H1 (cell line): Measurements from ENCODE around the gene MITF. TPM values are rescaled to one million over a fixed set of nuclear protein-coding genes. Genes with fewer than 3 reads are reported as not detected.

ENCODE experiments used
- CTCF ChIA-PET: fragments of 300-600 bp; sonication (Branson Sonifier 250); formaldehyde crosslinking; loops from one replicate; lab custom pipeline; 2021; ENCODE audit not compliant: partially characterized antibody; lab: Charles Lee
- POLR2A ChIA-PET: fragments of 300-600 bp; sonication (Branson Sonifier 250); formaldehyde crosslinking; loops from one replicate; lab custom pipeline; 2021; ENCODE audit warnings: inconsistent platforms; ENCODE audit not compliant: partially characterized antibody; lab: Charles Lee
- DNase-seq, 2 experiments: peaks; one replicate each; pipeline versions ENCODE4 v3.0.0 to v3.0.0-alpha.2; 2010 to 2022; ENCODE audit warnings: low spot score in 2 of 2, low read depth in 1 of 2, mixed read lengths in 1 of 2
- FAIRE-seq: peaks from 2 replicates; lab custom pipeline; 2011; peaks lifted over from hg19 to GRCh38; lab: Jason Lieb, UNC
- H2AFZ ChIP-seq: 2 replicates; pipeline ENCODE4 v1.8.1; 2012; ENCODE audit warnings: low read length, inconsistent platforms
- H2AK5ac ChIP-seq: 2 replicates; pipeline ENCODE4 v1.6.1; 2013; ENCODE audit warnings: low read depth, low read length
- H2BK120ac ChIP-seq: replicated peaks from 2 replicates; pipeline ENCODE3; 2013; ENCODE audit warnings: low read depth, low read length, inconsistent platforms
- H2BK12ac ChIP-seq: 2 replicates; pipeline ENCODE4 v1.6.1; 2013; ENCODE audit warnings: low read depth, low read length
- H2BK15ac ChIP-seq: 2 replicates; pipeline ENCODE4 v1.6.1; 2013; ENCODE audit warnings: low read length
- H2BK20ac ChIP-seq: 2 replicates; pipeline ENCODE4 v1.6.1; 2013; ENCODE audit warnings: low read length
- H2BK5ac ChIP-seq: 2 replicates; pipeline ENCODE4 v1.6.1; 2013; ENCODE audit warnings: low read depth, low read length
- H3K14ac ChIP-seq: 2 replicates; pipeline ENCODE4 v1.6.1; 2013; ENCODE audit warnings: inconsistent platforms; ENCODE audit not compliant: insufficient read length
- H3K18ac ChIP-seq: 2 replicates; pipeline ENCODE4 v1.6.1; 2013; ENCODE audit warnings: low read length; ENCODE audit errors: extremely low read depth
- H3K23ac ChIP-seq: 2 replicates; pipeline ENCODE4 v1.6.1; 2013; ENCODE audit warnings: inconsistent platforms; ENCODE audit not compliant: insufficient read length
- H3K23me2 ChIP-seq: 2 replicates; pipeline ENCODE4 v1.6.1; 2013; ENCODE audit warnings: low read depth, low read length
- H3K27ac ChIP-seq: 2 replicates; pipeline ENCODE4 v1.6.1; 2011; ENCODE audit warnings: low read depth, low read length, inconsistent platforms
- H3K27me3 ChIP-seq, 4 experiments: replicated peaks in 1 of 4; 1 replicate in 1 of 4; 2 replicates in 3 of 4; pipeline versions ENCODE4 v1.6.1 to v1.8.1; 2011 to 2013; ENCODE audit warnings: low read length in 3 of 4, mild to moderate bottlenecking in 3 of 4, inconsistent platforms in 2 of 4, mixed read lengths in 2 of 4, moderate library complexity in 1 of 4; ENCODE audit not compliant: control insufficient read depth in 3 of 4, insufficient read depth in 3 of 4; ENCODE audit errors: extremely low read depth in 1 of 4
- H3K36me3 ChIP-seq, 4 experiments: 2 replicates each; pipeline versions ENCODE4 v1.6.1 to v1.8.1; 2011 to 2013; ENCODE audit warnings: mild to moderate bottlenecking in 4 of 4, low read length in 3 of 4, moderate library complexity in 2 of 4, control low read depth in 1 of 4, inconsistent platforms in 1 of 4; ENCODE audit not compliant: insufficient read depth in 4 of 4, control insufficient read depth in 2 of 4
- H3K4ac ChIP-seq: replicated peaks from 2 replicates; pipeline ENCODE3; 2013; ENCODE audit warnings: low read length, low read depth, mixed read lengths, inconsistent platforms; ENCODE audit not compliant: insufficient read length
- H3K4me1 ChIP-seq, 4 experiments: replicated peaks in 1 of 4; 1 replicate in 1 of 4; 2 replicates in 3 of 4; pipeline versions ENCODE4 v1.6.1 to v1.8.1; 2011 to 2013; ENCODE audit warnings: low read length in 3 of 4, inconsistent platforms in 2 of 4, mixed read lengths in 1 of 4; ENCODE audit not compliant: insufficient read depth in 4 of 4, control insufficient read depth in 3 of 4
- H3K4me2 ChIP-seq, 2 experiments: 2 replicates each; pipeline versions ENCODE4 v1.6.1 to v1.8.1; 2011 to 2013; ENCODE audit warnings: low read depth in 2 of 2, low read length in 2 of 2, control low read depth in 1 of 2, inconsistent platforms in 1 of 2, mild to moderate bottlenecking in 1 of 2; ENCODE audit not compliant: insufficient read depth in 1 of 2
- H3K4me3 ChIP-seq, 4 experiments: fragments of 200-600, 300-600 bp in 1 of 4; sonication (generic), shearing (Covaris generic), sonication (Bioruptor Twin) in 1 of 4; 2 replicates each; pipeline versions ENCODE4 v1.5.1 to v1.8.1; 2011 to 2016; ENCODE audit warnings: low read length in 4 of 4, low read depth in 3 of 4, control low read depth in 2 of 4, inconsistent platforms in 2 of 4, mild to moderate bottlenecking in 2 of 4, mixed read lengths in 1 of 4, moderate library complexity in 1 of 4; ENCODE audit not compliant: insufficient read depth in 2 of 4; ENCODE audit errors: extremely low read depth in 1 of 4
- H3K56ac ChIP-seq: replicated peaks from 2 replicates; pipeline ENCODE3; 2013; ENCODE audit warnings: low read depth, mild to moderate bottlenecking, mixed read lengths, low read length, inconsistent platforms; ENCODE audit not compliant: insufficient read length
- H3K79me1 ChIP-seq: 2 replicates; pipeline ENCODE4 v1.6.1; 2013; ENCODE audit warnings: low read depth, low read length, control low read depth
- H3K79me2 ChIP-seq, 2 experiments: 2 replicates each; pipeline versions ENCODE4 v1.6.1 to v1.8.1; 2012 to 2013; ENCODE audit warnings: low read length in 2 of 2, mild to moderate bottlenecking in 2 of 2, inconsistent platforms in 1 of 2; ENCODE audit not compliant: insufficient read depth in 2 of 2, control insufficient read depth in 1 of 2
- H3K9ac ChIP-seq, 4 experiments: replicated peaks in 1 of 4; 1 replicate in 1 of 4; 2 replicates in 3 of 4; pipeline versions ENCODE4 v1.6.1 to v1.8.1; 2011 to 2013; ENCODE audit warnings: low read depth in 3 of 4, low read length in 3 of 4, control low read depth in 2 of 4, mild to moderate bottlenecking in 2 of 4, moderate library complexity in 2 of 4, inconsistent platforms in 1 of 4; ENCODE audit errors: extremely low read depth in 1 of 4
- H3K9me3 ChIP-seq, 2 experiments: 2 replicates each; pipeline versions ENCODE4 v1.6.1 to v1.8.1; 2012 to 2013; ENCODE audit warnings: mild to moderate bottlenecking in 2 of 2, moderate library complexity in 2 of 2, control low read depth in 1 of 2, inconsistent platforms in 1 of 2, low read depth in 1 of 2, low read length in 1 of 2, mixed read lengths in 1 of 2; ENCODE audit not compliant: insufficient read depth in 2 of 2
- H4K20me1 ChIP-seq, 2 experiments: replicated peaks in 1 of 2; 2 replicates each; pipeline versions ENCODE3 to v1.8.1; 2011 to 2013; ENCODE audit warnings: inconsistent platforms in 2 of 2, low read length in 2 of 2, mild to moderate bottlenecking in 1 of 2; ENCODE audit not compliant: insufficient read depth in 2 of 2, control insufficient read depth in 1 of 2
- H4K5ac ChIP-seq: 2 replicates; pipeline ENCODE4 v1.6.1; 2013; ENCODE audit warnings: low read length, low read depth, mixed read lengths, inconsistent platforms; ENCODE audit not compliant: insufficient read length
- H4K8ac ChIP-seq: 2 replicates; pipeline ENCODE4 v1.8.0; 2013; ENCODE audit warnings: mild to moderate bottlenecking, moderate library complexity, low read length, inconsistent platforms; ENCODE audit not compliant: insufficient read depth; ENCODE audit errors: extremely low read depth
- H4K91ac ChIP-seq: replicated peaks from 2 replicates; pipeline ENCODE3; 2013; ENCODE audit warnings: low read length, mixed read lengths, inconsistent platforms; ENCODE audit not compliant: insufficient read length
- JUND ChIP-seq: IDR thresholded peaks from 2 replicates; pipeline ENCODE4 v1.6.1; 2011; ENCODE audit warnings: mild to moderate bottlenecking, improper control_type of control experiment, low read length
- YY1 ChIP-seq: IDR thresholded peaks from 2 replicates; pipeline ENCODE4 v1.6.1; 2011; ENCODE audit warnings: low read depth, mild to moderate bottlenecking, low read length
- WGBS, 2 experiments: shearing (Covaris generic) in 1 of 2; methylation state at CpG; one replicate each; pipeline versions ENCODE4 v1.1.6 to v1.1.7; 2013 to 2015; ENCODE audit warnings: low lambda C conversion rate in 2 of 2, mixed read lengths in 2 of 2, inconsistent platforms in 1 of 2, low coverage in 1 of 2, missing lambda C conversion rate in 1 of 2; ENCODE audit not compliant: insufficient replicate concordance in 2 of 2, insufficient coverage in 1 of 2, insufficient read length in 1 of 2; ENCODE audit errors: extremely low coverage in 1 of 2, missing lambda C conversion rate in 1 of 2; 5-methylcytosine and 5-hydroxymethylcytosine counted together
- polyA plus RNA-seq, 7 experiments: library from polyadenylated mRNA; depleted of rRNA in 3 of 7; stranded (reverse) in 5 of 7; unstranded in 2 of 7; fragments of >200 nt in 5 of 7; fragments of 200-250 nt in 2 of 7; gene quantifications; 1 replicate in 5 of 7; 2 replicates in 1 of 7; 4 replicates in 1 of 7; pipeline versions ENCODE4 v1.2.1 to v1.2.3, GENCODE V29; 2011 to 2013; ENCODE audit warnings: missing spikeins in 2 of 7, mixed read lengths in 2 of 7
- total RNA-seq: library from RNA; stranded (reverse); fragmentation: NEBNext Ultra II Directional; extraction: Animal tissue kit (Norgen Biotek cat#: 25700); gene quantifications from 2 replicates; pipeline ENCODE4 v1.2.1, GENCODE V29; 2021

The MITF gene
- total and polyA plus RNA-seq, 2 of the 8 experiments (the other 6 are each of a cell fraction or from before 2014, with no cell fraction given), result 0.53 to 1.4 TPM

DNA sequence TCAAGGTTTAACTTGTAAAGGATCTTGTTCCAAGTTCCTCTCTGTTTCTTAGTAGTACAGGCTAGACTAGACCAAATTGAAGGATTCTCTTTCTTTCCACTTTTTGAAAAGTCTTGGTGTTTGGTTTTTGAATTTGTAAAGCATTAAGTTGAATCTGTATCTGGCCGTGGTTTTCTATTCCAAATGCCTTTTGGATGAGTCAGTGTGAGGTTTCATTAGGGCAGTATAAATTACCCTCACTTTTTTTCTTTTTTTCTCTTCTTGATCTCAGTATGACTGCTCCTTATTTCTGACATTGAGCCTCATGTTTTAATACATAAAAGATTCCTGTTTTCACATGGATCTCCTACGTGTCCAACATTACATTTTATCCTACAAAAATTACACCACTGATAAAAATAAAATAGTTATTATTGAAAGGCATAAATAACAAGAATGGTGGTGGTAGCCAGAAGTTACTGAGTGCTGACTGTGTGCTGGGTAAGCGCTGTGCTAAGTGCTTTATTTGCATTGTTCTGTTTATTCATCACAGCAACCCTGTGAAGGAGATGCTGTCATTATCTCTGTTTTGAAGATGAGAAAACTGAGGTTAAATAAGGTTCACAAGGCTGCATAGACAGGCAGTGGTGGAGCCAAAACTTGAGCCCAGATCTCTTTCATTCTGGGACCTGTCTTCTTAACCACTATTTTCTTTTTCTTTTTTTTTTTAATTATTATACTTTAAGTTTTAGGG lies 48.3 kb downstream of the MITF start:
- H3K23ac ChIP-seq, result no peak overlapping the region
- H2BK12ac ChIP-seq, result no peak overlapping the region
- H4K8ac ChIP-seq, result no peak overlapping the region
- peak; percentile 52 for TF ChIP-seq JUND
- TF ChIP-seq YY1, result no peak
- POLR2A ChIA-PET, result no interaction called here
- no peak overlapping the region for H3K4me2 ChIP-seq
- H3K9me3 ChIP-seq, result no peaks in the 10 kb centered on the region
- H2AK5ac ChIP-seq, result no peak overlapping the region
- no peaks in the 10 kb centered on the region for H3K79me2 ChIP-seq
- DNase-seq (no peak), FAIRE-seq (no peak)
- no peak overlapping the region for H3K27ac ChIP-seq
- CTCF ChIA-PET, result interaction anchor here (1.2 kb wide), 1 partner anchor 15 kb away, joined by 3 read pairs; no protein-coding TSS in a partner anchor
- no peak overlapping the region for H2BK20ac ChIP-seq
- no peaks in the 10 kb centered on the region for H3K79me1 ChIP-seq
- no peak overlapping the region for H3K56ac ChIP-seq
- no peak overlapping the region for H3K18ac ChIP-seq
- no peak overlapping the region for H3K4me3 ChIP-seq
- no peaks in the 10 kb centered on the region for H3K36me3 ChIP-seq
- H3K14ac ChIP-seq, result no peak overlapping the region
- H4K91ac ChIP-seq, result no peak overlapping the region
- H3K23me2 ChIP-seq, result no peaks in the 10 kb centered on the region
- no peak overlapping the region for H3K9ac ChIP-seq
- H2AFZ ChIP-seq, result no peak overlapping the region
- H3K4me1 ChIP-seq, result no peaks in the 10 kb centered on the region
- no peak overlapping the region for H2BK120ac ChIP-seq
- H3K4ac ChIP-seq, result no peak overlapping the region
- H2BK5ac ChIP-seq, result no peak overlapping the region
- no peak overlapping the region for H4K5ac ChIP-seq
- 49% methylated on average over 3 of the region's 3 CpGs; no CpG with 5 or more reads in 1 of the 2 experiments for WGBS, 2 experiments
- H3K27me3 ChIP-seq, result no peaks in the 10 kb centered on the region
- H4K20me1 ChIP-seq, result no peaks in the 10 kb centered on the region
- H2BK15ac ChIP-seq, result no peak overlapping the region
